HUDEP-2 (cell line): ENCODE data around the gene MRPL34.

Experiments
- DNase-seq, 76 experiments: peaks; one replicate each; lab custom pipeline; 2025; ENCODE audit not compliant: unreplicated experiment in 76 of 76; lab: John Stamatoyannopoulos, UW

Gene MRPL34

GRCh38 chr19:17327068-17327653 lies 21.5 kb downstream of the MRPL34 start:
- DNase-seq: no peak

GRCh38 chr19:17327654-17328516 lies 22.2 kb downstream of the MRPL34 start:
- peak in 28 of 76 experiments; percentile 9 to 53 (median 23) for DNase-seq

GRCh38 chr19:17328517-17329365 lies 23.1 kb downstream of the MRPL34 start:
- DNase-seq: no peak

DNA sequence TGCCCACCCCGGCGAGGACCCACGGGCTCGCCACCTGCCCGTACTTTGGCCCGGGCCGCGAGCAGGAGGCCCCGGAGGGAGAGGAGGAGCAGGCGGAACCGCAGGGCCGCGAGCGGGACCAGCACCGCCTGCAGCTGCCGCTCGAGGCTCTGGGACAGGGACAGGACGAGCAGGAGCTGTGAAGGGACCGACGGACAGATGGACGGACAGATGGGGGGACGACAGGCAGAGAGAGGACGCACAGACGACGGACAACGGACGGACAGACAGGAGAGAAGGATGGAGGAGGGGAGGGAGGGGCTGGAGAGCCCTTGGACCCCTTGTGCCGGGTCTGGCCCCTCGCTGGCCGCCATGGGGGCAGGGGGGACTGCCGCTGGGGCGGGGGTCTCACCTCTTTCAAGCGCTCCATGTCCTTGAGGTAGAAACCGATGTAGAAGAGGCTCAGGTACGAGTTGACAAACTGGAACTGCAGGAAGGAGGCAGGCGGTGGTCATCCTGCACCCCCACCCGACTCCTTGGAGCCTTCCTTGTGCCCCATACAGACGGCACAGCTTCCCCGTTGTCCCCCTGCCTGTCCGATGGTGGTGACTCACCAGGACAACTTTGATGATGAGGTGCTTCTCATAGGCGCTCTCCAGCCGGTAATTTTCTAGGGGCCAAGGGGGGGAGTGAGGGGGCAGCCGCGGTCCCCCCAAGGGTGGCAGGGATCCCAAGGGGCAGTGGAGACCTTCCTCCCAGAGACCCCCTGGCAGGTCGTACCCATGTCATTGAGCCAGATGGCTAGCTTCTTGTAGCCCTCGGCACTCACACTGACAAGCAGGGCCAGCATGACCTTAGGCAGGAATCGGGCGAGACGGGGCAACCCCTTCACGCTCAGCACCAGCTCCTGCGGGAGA lies 23.9 kb downstream of the MRPL34 start:
- DNase-seq: no peak

- no peak for DNase-seq
Observed at GRCh38 chr19:17330262-17331044, 24.8 kb downstream of the MRPL34 start.

DNA sequence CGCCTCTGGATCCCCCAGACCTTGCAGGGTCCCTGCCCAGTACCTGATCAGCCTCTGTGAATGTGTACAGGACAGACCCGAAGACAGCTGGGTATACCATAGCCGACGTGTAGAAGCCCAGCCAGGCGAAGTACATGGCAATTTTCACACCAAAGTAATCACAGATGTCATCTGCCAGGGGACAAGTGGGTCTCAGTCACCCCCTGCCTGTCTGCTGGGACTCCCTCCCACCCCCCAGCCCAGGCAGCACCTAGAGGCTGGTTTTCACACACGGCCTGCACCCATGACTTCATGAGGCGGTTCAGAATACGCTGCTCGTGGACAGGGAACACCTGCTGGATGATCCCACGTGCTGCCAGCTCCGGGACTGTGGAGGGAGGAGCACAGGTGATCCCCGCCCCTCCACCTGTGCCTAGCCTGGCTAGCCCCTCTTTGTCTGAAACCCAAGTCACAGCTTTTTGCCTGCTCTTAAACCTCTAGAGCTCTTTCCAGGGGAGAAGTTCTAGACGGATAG lies 25.4 kb downstream of the MRPL34 start:
- no peak for DNase-seq

DNA sequence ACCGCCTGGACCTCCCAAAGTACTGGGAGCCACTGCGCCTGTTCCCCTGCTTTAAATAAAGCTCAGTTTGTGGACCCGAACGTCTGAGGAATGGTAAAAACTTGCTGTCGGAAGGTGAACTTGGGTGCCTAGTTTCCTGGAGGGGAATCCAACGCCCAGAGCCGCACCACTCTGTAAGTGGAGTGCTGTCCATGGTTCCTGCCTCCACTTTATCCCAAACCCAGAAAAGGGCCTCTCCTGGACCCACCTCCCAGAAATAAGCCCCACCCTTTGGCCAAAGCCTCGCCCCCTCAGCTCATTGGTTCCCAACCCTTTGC lies 26.6 kb downstream of the MRPL34 start:
- DNase-seq: no peak

DNA sequence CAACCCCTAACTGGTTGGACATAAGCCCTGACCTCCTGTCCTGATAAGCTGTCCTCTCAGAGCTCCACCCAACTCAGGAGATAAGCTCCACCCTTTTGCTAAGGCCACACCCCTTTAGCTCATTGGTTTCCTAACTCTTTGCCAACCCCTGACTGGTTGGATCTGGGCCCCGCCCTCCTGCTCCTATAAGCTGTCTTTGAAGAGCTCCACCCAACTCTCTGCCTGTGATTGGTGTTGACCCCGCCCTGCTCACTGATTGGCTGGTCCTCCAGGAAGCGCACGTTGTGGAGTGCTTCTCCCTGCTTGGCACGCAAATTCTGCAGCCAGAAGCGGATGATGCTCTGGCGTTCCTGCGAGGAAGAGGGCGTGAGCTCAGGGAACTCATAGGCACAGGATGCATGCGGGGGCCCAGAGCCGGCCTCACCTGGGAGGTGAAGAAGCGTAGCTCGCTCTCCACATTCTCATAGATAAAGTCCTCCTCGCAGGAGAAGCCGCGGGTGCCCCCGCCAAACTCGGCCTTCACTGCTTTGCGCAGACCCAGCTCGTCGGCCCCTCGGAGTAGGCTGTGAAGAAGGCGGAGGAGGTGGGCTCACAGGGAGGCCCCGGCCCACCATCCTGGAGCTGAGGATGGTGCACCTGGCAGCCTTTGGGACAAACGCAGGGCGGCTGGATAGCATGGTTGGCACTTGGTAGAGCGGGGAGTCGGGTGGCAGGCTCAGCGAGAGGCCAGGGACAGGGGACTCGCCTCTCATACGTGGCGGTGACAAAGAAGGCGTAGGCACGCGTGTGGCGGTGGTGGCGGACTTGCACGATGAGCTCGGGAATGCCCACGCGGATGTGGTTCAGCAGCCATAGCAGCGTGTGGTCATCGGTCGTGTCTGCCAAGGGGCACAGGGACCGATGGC lies 27.3 kb downstream of the MRPL34 start:
- DNase-seq: peak in 68 of 76 experiments; percentile 44 to 88 (median 68)

DNA sequence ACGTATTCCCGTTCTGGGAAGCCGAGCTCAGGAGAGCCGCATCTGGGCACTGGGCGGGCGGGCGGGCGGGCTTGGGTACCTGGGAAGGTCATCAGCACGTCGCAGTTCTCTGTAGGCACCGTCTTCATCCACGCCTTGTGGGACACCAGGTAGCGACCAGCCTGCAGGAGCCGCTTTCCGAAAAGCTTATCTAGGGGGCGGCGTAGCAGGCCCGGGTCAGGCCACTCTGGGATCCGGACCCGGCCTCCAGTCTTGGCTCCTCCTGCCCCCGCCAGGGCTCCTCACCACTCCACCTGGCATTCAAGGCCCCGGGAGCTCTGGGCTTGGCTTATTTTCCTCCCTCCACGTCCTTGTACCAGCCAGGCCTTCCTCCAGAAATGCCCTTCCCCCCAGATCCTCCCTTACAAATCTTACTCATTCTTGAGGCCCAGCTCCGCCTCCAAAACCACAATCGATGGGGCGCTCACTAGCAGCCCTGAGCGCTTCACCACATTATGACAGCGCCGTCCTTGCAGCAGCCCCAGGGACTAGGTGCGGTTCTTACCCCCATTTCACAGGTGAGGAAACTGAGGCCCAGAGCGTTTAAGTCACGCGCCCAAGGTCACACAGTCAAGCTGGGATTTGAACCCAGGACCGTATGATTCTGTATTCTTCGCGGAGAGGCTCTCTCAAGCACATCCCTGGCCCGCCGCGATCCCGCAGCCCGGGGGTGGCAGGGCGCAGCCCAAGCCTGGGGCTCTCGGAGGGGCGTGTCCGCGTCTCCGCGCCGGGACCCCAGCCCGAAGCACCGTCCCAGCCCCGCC lies 28.1 kb downstream of the MRPL34 start:
- peak in 67 of 76 experiments; percentile 32 to 85 (median 68) for DNase-seq

DNA sequence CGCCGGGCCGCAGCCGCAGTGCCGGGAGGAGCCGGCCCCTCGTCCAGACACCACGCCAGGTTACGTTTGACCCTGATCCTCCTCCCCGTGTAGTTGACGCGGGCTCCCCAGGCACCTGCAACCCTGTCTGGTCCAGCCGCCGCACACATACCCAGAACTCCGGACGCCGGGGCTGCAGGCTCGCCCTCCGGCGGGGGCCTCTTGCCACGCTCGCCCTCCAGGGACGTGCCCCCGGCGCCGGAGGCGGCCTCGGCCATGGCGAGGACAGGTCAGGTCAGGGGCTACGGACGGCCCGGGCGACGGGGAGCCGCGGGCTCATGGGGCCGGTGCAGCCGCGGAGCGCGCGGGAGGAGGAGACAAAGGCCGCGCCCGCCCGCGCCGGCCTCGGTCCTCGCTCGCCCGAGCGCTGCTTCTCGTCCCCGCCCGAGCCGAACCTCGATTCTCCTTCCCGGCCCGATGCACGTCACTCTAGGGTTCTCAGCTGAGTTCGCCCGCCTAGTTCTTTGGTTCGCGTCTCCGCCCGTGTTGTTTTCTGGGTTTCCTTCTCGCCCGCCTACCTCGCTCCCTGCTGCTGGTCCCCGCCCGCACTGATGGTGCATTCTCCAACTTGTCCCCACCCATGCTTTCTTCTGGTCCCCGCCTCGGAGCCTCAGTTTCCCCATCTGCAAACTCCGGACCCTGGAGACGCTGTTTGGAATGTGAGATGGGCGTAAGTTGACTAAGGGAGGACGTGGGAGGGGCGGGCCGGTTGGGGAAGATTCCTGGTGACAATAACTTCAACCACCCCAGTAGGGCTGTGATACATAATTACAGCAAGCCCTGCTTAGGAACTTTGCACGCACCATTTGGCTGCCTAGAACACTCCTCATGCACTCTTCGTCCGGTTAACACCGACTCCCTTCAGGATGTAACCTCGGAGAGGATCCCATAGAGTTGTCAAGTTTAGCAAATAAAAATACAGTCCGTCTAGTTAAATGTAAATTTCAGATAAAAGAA lies 29.0 kb downstream of the MRPL34 start, which contains the start of gene ANO8:
Gene ANO8 (minus strand): TSS at position 442 of the 996 bp plus-strand sequence. CDS start 185 bp downstream, at position 257.
- peak in 75 of 76 experiments; percentile 90 to 100 (median 99) for DNase-seq

DNA sequence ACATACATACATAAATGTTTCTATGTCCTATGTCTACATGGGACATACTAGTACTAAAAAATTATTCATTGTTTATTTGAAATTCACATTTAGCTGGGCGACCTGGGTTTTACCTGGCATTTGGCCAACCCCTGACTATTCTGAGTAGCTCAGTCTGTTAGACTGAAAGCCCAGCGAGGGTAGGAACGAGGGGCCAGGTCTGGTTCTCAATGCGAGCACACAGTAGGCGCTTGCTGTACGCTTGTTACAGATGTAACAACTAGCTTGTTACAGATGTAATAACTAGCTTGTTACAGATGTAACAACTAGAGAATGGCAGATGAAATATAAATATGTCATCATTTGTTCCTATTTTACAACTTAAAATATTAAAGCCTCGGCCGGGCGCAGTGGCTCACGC lies 29.9 kb downstream of the MRPL34 start:
- DNase-seq: no peak

- DNase-seq: peak; percentile 92 to 100 (median 99)
Observed at GRCh38 chr19:17336872-17337674, 31.4 kb downstream of the MRPL34 start, which contains the start of gene GTPBP3. Gene GTPBP3, plus strand, starts transcription at chr19:17337553. Its CDS starts 59 bp downstream, at chr19:17337612.

- peak in 59 of 76 experiments; percentile 5 to 65 (median 42) for DNase-seq
Observed at GRCh38 chr19:17337675-17338432, 32.2 kb downstream of the MRPL34 start.

DNA sequence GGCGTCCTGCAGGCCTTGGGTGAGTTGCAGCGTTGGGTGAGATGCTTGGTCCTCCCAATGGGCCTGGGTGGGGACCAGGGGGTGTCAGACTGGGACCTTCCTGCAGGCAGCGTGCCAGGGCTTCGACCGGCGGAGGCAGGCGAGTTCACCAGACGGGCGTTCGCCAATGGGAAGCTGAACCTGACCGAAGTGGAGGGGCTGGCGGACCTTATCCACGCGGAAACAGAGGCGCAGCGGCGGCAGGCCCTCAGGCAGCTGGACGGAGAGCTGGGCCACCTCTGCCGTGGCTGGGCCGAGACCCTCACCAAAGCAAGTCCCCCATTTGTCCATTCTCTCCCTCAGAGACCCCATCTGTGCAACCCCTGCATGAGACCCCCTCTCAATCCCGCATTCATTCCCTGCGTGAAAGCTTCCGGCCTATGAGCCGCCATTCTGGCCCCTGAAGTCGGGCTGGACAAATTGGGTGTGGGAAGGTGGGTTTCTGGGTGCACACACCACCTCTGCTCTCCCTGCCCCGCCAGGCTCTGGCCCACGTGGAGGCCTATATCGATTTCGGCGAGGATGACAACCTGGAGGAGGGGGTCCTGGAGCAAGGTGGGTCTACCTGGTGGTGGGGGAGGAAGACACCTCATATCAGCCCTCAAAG lies 32.9 kb downstream of the MRPL34 start:
- DNase-seq: no peak
